Heart left ventricle (tissue), 13 donors: ENCODE results near the gene TDRD5.

Experiments
- POLR2A ChIP-seq, 2 donors: fragments of 450-650 bp; IDR thresholded peaks; one replicate each; pipeline ENCODE4 v1.6.1; 2017; ENCODE audit warnings: antibody characterized with exemption in 2 of 2, mild to moderate bottlenecking in 2 of 2, moderate library complexity in 2 of 2
- TF ChIP-seq, protein P1 (sequence below), 12 donors: fragments of 200-600 bp; sonication (generic) in 4 of 12; IDR thresholded peaks; one replicate each; pipeline versions ENCODE4 v1.5.0 to v1.8.0; 2018 to 2022; ENCODE audit warnings: antibody characterized with exemption in 12 of 12, mild to moderate bottlenecking in 5 of 12
- donor health status: ischemic (EF 13 %, LVEDD 7.1; RV severe dilation, severe dysfunction).
- donor health status: DM: no; HTN: yes; CAD: no.
- donor health status: DM: no; HTN: no; CAD: no.
- donor health status: ischemic (EF 25% LVEDD 6.9; RV normal size, moderate dysfunction).
- donor health status: ischemic (EF 25% LVEDD 5.7; RV mildly dilated, moderate dysfunction).
- donor health status: ischemic (EF 35%, LVEDD 5.7; RV mildly dilated, moderate dysfunction).
- donor health status: nonischemic (EF 11% LVEDD 7.7; RV severe dilation, severe dysfunction).
- donor health status: DM: yes; HTN: yes; CAD: no.
- donor health status: PGD.
- donor health status: ischemic (EF 29% LVEDD 5.4; RV normal size, mild dysfunction).
- donor health status: nonischemic (EF 23%, LVEDD 6.1; RV moderate dilation, normal function).

DNA sequence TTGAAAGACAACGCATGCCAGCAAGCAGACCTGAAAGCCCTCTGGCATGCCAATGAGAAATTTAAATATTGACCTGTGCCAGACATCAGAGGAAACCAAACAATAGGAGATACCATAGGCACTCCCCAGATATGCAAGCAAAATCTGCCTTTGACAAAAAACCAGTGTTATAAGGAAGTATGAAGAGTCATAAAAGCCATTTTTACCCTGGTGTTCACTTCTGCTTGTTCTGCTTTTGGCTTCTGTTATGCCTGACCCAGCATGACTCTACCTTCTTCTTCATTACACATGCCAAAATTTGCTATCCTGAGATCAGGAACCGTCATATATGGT is 42.3 kb upstream of the TDRD5 start:
- TF ChIP-seq, protein P1, sequence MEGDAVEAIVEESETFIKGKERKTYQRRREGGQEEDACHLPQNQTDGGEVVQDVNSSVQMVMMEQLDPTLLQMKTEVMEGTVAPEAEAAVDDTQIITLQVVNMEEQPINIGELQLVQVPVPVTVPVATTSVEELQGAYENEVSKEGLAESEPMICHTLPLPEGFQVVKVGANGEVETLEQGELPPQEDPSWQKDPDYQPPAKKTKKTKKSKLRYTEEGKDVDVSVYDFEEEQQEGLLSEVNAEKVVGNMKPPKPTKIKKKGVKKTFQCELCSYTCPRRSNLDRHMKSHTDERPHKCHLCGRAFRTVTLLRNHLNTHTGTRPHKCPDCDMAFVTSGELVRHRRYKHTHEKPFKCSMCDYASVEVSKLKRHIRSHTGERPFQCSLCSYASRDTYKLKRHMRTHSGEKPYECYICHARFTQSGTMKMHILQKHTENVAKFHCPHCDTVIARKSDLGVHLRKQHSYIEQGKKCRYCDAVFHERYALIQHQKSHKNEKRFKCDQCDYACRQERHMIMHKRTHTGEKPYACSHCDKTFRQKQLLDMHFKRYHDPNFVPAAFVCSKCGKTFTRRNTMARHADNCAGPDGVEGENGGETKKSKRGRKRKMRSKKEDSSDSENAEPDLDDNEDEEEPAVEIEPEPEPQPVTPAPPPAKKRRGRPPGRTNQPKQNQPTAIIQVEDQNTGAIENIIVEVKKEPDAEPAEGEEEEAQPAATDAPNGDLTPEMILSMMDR (IDR thresholded peaks at IDR 0.05) = no peak
- TF ChIP-seq POLR2A (IDR thresholded peaks at IDR 0.05) = no peak
